ELR (cell line): ENCODE data around the gene GPS1.

Experiments
- DNase-seq: peaks from one replicate; pipeline ENCODE4 v3.0.0-alpha.2; 2015; ENCODE audit warnings: low read depth

Gene GPS1

GRCh38 chr17:82079001-82079677 is 27.4 kb downstream of the GPS1 start:
- DNase-seq, result no peak

- DNase-seq, result no peak
Measured at GRCh38 chr17:82080048-82080788, 28.5 kb downstream of the GPS1 start.

GRCh38 chr17:82080789-82081464 is 29.2 kb downstream of the GPS1 start:
- no peak for DNase-seq

- DNase-seq, result no peak
Measured at GRCh38 chr17:82081546-82081945, 29.8 kb downstream of the GPS1 start.

- DNase-seq, result no peak
Measured at GRCh38 chr17:82081966-82082365, 30.3 kb downstream of the GPS1 start.

GRCh38 chr17:82082456-82082855 is 30.8 kb downstream of the GPS1 start:
- DNase-seq, result no peak

- no peak for DNase-seq
Measured at GRCh38 chr17:82083009-82083408, 31.3 kb downstream of the GPS1 start.

GRCh38 chr17:82083533-82084359 is 32.0 kb downstream of the GPS1 start:
- no peak for DNase-seq

GRCh38 chr17:82084373-82085030 is 32.8 kb downstream of the GPS1 start:
- DNase-seq, result no peak

GRCh38 chr17:82085031-82085861 is 33.5 kb downstream of the GPS1 start:
- DNase-seq, result no peak

- DNase-seq, result no peak
Measured at GRCh38 chr17:82085931-82086764, 34.5 kb downstream of the GPS1 start.

GRCh38 chr17:82086941-82087906 is 35.5 kb downstream of the GPS1 start:
- no peak for DNase-seq

GRCh38 chr17:82087961-82088837 is 36.5 kb downstream of the GPS1 start:
- DNase-seq, result no peak

- no peak for DNase-seq
Measured at GRCh38 chr17:82088838-82089722, 37.4 kb downstream of the GPS1 start.

- DNase-seq, result no peak
Measured at GRCh38 chr17:82089723-82090548, 38.2 kb downstream of the GPS1 start.
